HepG2 (cell line): Measurements from ENCODE around the gene NCBP2. TPM values are rescaled to one million over a fixed set of nuclear protein-coding genes. Genes with fewer than 3 reads are reported as not detected.

Experiments used
- AGO1 ChIP-seq: fragments of 200-400 bp; formaldehyde crosslinking; IDR thresholded peaks from 2 replicates; pipeline ENCODE4 v1.6.1; 2017; ENCODE audit warnings: mild to moderate bottlenecking, low read depth, low read length, moderate library complexity; ENCODE audit not compliant: poor library complexity, severe bottlenecking
- AGO2 ChIP-seq: fragments of 200-400 bp; formaldehyde crosslinking; optimal IDR thresholded peaks from 2 replicates; pipeline ENCODE3; 2017; ENCODE audit warnings: mild to moderate bottlenecking, low read depth, low read length, moderate library complexity
- ARNT2 ChIP-seq: sonication (generic); formaldehyde crosslinking; IDR thresholded peaks from 2 replicates; pipeline ENCODE4 v1.8.0; 2022; ENCODE audit warnings: mild to moderate bottlenecking, low read depth, missing genetic modification reagents, moderate library complexity
- ETV5 ChIP-seq: IDR thresholded peaks from 2 replicates; pipeline ENCODE4 v1.6.1; 2018; ENCODE audit warnings: missing biosample characterization, missing genetic modification reagents, inconsistent platforms, borderline replicate concordance
- FOXK2 ChIP-seq: fragments of 450-650 bp; IDR thresholded peaks from 2 replicates; pipeline ENCODE4 v1.6.1; 2016
- HINFP ChIP-seq: sonication (generic); formaldehyde crosslinking; IDR thresholded peaks from 2 replicates; pipeline ENCODE4 v1.4.0; 2020; ENCODE audit warnings: low read depth, mild to moderate bottlenecking, missing genetic modification reagents
- KDM3A ChIP-seq: IDR thresholded peaks from 2 replicates; pipeline ENCODE4 v1.6.1; 2018; ENCODE audit warnings: low read depth, missing compliant biosample characterization
- MED13 ChIP-seq: sonication (generic); formaldehyde crosslinking; IDR thresholded peaks from 2 replicates; pipeline ENCODE4 v1.5.0; 2020; ENCODE audit warnings: missing genetic modification reagents
- MIER3 ChIP-seq: IDR thresholded peaks from 2 replicates; pipeline ENCODE4 v1.6.1; 2016; ENCODE audit warnings: missing compliant biosample characterization, borderline replicate concordance
- NFIC ChIP-seq: IDR thresholded peaks from 2 replicates; pipeline ENCODE4 v1.6.1; 2012; ENCODE audit warnings: mild to moderate bottlenecking, low read length, inconsistent platforms
- NFRKB ChIP-seq: fragments of 450-650 bp; IDR thresholded peaks from 2 replicates; pipeline ENCODE4 v1.6.1; 2017
- NRL ChIP-seq: sonication (generic); formaldehyde crosslinking; IDR thresholded peaks from 2 replicates; pipeline ENCODE4 v1.5.0; 2020; ENCODE audit warnings: missing genetic modification reagents, mild to moderate bottlenecking, moderate library complexity, borderline replicate concordance
- POLR2AphosphoS2 ChIP-seq: IDR thresholded peaks from 2 replicates; pipeline ENCODE4 v1.6.1; 2011; ENCODE audit warnings: low read depth, low read length, improper control_type of control experiment
- SATB2 ChIP-seq: sonication (generic); formaldehyde crosslinking; IDR thresholded peaks from 2 replicates; pipeline ENCODE4 v1.5.0; 2020; ENCODE audit warnings: missing genetic modification reagents
- THAP11 ChIP-seq: IDR thresholded peaks from 2 replicates; pipeline ENCODE4 v1.6.1; 2016; ENCODE audit warnings: missing biosample characterization, missing genetic modification reagents
- USF2 ChIP-seq, 2 experiments: sonication (generic) in 1 of 2; formaldehyde crosslinking in 1 of 2; IDR thresholded peaks; 2 replicates each; pipeline versions ENCODE4 v1.5.1 to v1.6.1; 2011 to 2020; ENCODE audit warnings: borderline replicate concordance in 1 of 2, low read depth in 1 of 2, low read length in 1 of 2, mild to moderate bottlenecking in 1 of 2, missing genetic modification reagents in 1 of 2, moderate library complexity in 1 of 2
- ZBTB7A ChIP-seq: sonication (generic); formaldehyde crosslinking; IDR thresholded peaks from 2 replicates; pipeline ENCODE4 v1.8.0; 2022; ENCODE audit warnings: mild to moderate bottlenecking, missing genetic modification reagents
- ZMYM2 ChIP-seq: sonication (generic); formaldehyde crosslinking; IDR thresholded peaks from 2 replicates; pipeline ENCODE4 v1.8.0; 2022; ENCODE audit warnings: mild to moderate bottlenecking, missing genetic modification reagents
- ZNF337 ChIP-seq: sonication (generic); formaldehyde crosslinking; IDR thresholded peaks from 2 replicates; pipeline ENCODE4 v1.5.1; 2020; ENCODE audit warnings: missing genetic modification reagents, low read depth, mild to moderate bottlenecking, borderline replicate concordance
- ZNF343 ChIP-seq: sonication (generic); formaldehyde crosslinking; IDR thresholded peaks from 2 replicates; pipeline ENCODE4 v1.4.0; 2020; ENCODE audit warnings: mild to moderate bottlenecking, missing genetic modification reagents
- ZNF451 ChIP-seq: sonication (generic); formaldehyde crosslinking; IDR thresholded peaks from 2 replicates; pipeline ENCODE4 v1.5.0; 2020; ENCODE audit warnings: mild to moderate bottlenecking, missing genetic modification reagents
- ZNF552 ChIP-seq: sonication (generic); formaldehyde crosslinking; IDR thresholded peaks from 2 replicates; pipeline ENCODE4 v1.9.0; 2022; ENCODE audit warnings: missing genetic modification reagents, mild to moderate bottlenecking, borderline replicate concordance
- ZNF644 ChIP-seq: IDR thresholded peaks from 2 replicates; pipeline ENCODE4 v1.6.1; 2016; ENCODE audit warnings: low read depth
- ZNF737 ChIP-seq: sonication (generic); formaldehyde crosslinking; IDR thresholded peaks from 2 replicates; pipeline ENCODE4 v1.5.0; 2020; ENCODE audit warnings: missing genetic modification reagents, mild to moderate bottlenecking, borderline replicate concordance
- polyA plus RNA-seq, 8 experiments: library from polyadenylated mRNA; depleted of rRNA in 3 of 8; stranded (reverse) in 7 of 8; unstranded in 1 of 8; fragments of >200 nt; fragmentation: Illumina TruSeq in 4 of 8; extraction: Trizol in 4 of 8; gene quantifications; 2 replicates each; pipeline versions ENCODE4 v1.2.1 to v1.2.3, GENCODE V29; 2011 to 2016; ENCODE audit warnings: low read depth in 4 of 8, missing spikeins in 1 of 8, mixed read lengths in 1 of 8; ENCODE audit not compliant: insufficient read depth in 1 of 8
- total RNA-seq, 5 experiments: library from RNA; depleted of rRNA; stranded (reverse); fragments of >200 nt; fragmentation: Illumina TruSeq; extraction: Trizol; gene quantifications; 2 replicates each; pipeline ENCODE4 v1.2.3, GENCODE V29; 2016; ENCODE audit warnings: low read depth in 1 of 5

The NCBP2 gene
- total and polyA plus RNA-seq, 2 of the 13 experiments (the other 11 are each of a cell fraction or from before 2014, with no cell fraction given): 58.7 to 95.5 TPM

DNA sequence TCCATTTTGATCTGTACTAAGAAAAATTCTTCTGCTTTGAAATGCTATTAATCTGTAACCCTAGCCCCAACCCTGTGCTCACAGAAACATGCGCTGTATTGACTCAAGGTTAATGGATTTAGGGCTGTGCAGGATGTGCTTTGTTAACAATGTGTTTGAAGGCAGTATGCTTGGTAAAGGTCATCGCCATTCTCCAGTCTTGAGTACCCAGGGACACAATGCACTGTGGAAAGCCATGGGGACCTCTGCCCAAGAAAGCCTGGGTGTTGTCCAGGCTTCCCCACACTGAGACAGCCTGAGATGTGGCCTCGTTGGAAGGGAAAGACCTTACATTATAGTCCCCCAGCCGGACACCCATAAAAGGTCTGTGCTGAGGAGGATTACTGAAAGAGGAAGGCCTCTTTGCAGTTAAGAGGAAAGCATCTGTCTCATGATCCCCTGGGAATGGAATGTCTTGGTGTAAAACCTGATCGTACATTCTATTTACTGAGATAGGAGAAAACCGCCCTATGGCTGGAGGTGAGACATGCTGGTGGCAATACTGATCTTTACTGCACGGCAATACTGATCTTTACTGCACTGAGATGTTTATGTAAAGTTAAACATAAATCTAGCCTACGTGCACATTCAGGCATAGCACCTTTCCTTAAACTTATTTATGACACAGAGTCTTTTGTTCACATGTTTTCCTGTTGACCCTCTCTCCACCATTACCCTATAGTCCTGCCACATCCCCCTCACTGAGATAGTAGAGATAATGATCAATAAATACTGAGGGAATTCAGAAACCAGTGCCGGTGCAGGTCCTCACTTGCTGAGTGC lies 20.0 kb upstream of the NCBP2 start (continued):
- TF ChIP-seq USF2 (IDR thresholded peaks at IDR 0.05; ENCODE audit: low read depth, low read length) (no peak), USF2 (CRISPR knock-in tag; IDR thresholded peaks at IDR 0.05; ENCODE audit: borderline replicate concordance) (no peak), ARNT2 (CRISPR knock-in tag) (no peak), ZNF337 (CRISPR knock-in tag) (no peak), FOXK2 (no peak), AGO2 (no peak), HINFP (CRISPR knock-in tag) (peak; percentile 54; the same call in 1 of the 2 replicates), NFRKB (no peak), MED13 (CRISPR knock-in tag) (0 out of 2 replicates have a peak, but pooled peaks have one; percentile 53), MIER3 (CRISPR knock-in tag) (peak; percentile 84), ZNF552 (CRISPR knock-in tag) (no peak; the same call in 1 of the 2 replicates), AGO1 (no peak), ZNF737 (CRISPR knock-in tag) (no peak), ZNF644 (CRISPR knock-in tag) (peak; percentile 87), ZMYM2 (CRISPR knock-in tag) (no peak), SATB2 (CRISPR knock-in tag) (no peak), ZBTB7A (no peak), ETV5 (peak; percentile 93), NFIC (peak; percentile 71), POLR2AphosphoS2 (no peak), KDM3A (CRISPR knock-in tag) (peak; percentile 53; the same call in 1 of the 2 replicates), ZNF343 (CRISPR knock-in tag) (0 out of 2 replicates have a peak, but pooled peaks have one; percentile 37), THAP11 (CRISPR knock-in tag) (peak; percentile 25; the same call in 1 of the 2 replicates), ZNF451 (no peak), NRL (CRISPR knock-in tag) (no peak)
